HG03439 (cell line): Measurements from ENCODE around the gene POLR3GL.
A peak's percentile ranks its signal among the peaks of the same experiment; 100 is the strongest.
"Not testable (repeated sequence)": the region's sequence is repeated elsewhere in the genome, so short reads cannot be mapped to it uniquely, and the experiment has no call there.

Experiments
- ATAC-seq: cut with Tn5 transposase; IDR thresholded peaks from one replicate; pipeline ENCODE4 v1.9.1; 2021; ENCODE audit warnings: mild to moderate bottlenecking, moderate library complexity; ENCODE audit not compliant: unreplicated experiment

The POLR3GL gene, protein sequence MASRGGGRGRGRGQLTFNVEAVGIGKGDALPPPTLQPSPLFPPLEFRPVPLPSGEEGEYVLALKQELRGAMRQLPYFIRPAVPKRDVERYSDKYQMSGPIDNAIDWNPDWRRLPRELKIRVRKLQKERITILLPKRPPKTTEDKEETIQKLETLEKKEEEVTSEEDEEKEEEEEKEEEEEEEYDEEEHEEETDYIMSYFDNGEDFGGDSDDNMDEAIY

DNA sequence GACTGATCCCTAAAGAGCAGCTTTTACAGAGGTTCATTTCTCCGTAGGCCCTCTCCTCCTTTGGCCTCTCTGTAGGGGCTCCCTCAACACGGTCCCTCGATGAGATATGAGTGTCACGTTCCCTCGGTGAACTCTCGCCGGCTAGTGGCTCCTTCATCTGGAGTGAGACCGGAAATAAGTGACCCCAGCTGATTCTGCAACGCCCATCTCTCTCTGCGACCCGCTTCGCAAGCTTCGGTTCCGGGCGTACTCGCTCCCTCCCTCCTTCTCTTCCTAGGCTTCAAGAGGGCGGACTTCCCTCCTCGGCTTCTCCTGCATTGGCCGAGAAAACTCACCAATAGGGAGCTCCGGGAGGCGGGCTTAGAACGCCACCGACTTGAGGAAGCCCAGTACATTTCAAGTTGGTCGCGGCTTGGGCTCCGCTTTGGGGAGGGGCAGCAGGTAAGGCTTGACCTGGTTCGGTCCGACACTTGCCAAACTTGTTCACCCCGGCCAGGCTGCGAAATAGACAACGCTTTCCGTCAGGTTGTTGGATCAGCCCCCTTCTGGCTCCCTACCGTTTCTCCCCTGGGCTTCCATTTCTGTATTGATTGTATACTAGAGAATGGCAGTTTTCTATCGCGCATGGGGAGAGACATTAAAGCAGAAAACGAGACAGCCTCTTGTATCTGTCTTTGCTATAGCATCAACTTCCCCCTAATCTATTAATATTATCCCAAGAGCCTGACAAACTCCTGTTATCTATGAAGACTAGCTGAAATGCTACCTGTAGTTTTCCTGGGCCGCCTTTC, at the start of gene POLR3GL, which contains the start of gene ANKRD34A:
POLR3GL (plus strand) TSS at position 363 of the 791 bp plus-strand sequence. CDS start 10,176 bp downstream, outside the sequence.
ANKRD34A (minus strand) TSS at position 248 of the 791 bp plus-strand sequence. CDS start 2,816 bp downstream, outside the sequence.
- peak; percentile 92 for ATAC-seq

DNA sequence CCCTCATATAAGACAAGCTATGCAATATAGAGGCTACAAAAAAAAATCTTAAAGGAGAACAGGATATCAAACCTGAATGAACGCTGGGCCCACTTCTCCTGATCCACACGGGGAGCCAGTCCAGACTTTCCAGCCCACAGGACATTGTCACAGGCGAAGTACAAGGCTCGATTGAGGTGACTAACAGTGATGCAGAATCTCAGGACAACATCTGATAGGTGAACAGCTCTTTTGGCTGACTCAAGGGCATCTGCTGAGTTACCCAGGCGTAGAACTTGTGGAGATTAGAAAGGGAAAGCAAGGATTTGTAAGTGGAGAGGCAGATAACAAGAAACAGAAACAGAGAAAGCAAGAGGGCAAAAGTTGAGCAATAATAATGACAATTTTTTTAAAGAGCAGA, 47.7 kb upstream of the POLR3GL start:
- ATAC-seq = no peak

DNA sequence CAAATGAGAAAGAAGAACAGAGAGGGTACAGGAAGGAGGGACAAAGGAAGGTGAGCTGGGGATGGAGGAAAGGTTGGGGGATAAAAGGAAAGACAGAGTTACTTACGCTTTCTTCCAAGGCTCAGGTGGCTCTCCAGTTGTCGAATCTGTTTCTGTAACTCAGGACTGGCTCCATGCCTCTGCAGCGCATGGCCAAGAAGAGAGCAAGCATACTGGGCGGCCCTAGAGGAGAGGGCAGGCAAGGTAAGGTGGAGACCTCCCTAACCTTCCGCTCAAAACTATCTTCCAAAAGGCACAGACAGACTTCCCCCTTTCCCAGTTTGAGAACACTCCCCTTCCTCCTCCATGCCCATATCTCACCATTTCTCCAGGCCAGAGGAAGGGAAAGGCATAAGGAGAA, 46.9 kb upstream of the POLR3GL start:
- no peak for ATAC-seq

DNA sequence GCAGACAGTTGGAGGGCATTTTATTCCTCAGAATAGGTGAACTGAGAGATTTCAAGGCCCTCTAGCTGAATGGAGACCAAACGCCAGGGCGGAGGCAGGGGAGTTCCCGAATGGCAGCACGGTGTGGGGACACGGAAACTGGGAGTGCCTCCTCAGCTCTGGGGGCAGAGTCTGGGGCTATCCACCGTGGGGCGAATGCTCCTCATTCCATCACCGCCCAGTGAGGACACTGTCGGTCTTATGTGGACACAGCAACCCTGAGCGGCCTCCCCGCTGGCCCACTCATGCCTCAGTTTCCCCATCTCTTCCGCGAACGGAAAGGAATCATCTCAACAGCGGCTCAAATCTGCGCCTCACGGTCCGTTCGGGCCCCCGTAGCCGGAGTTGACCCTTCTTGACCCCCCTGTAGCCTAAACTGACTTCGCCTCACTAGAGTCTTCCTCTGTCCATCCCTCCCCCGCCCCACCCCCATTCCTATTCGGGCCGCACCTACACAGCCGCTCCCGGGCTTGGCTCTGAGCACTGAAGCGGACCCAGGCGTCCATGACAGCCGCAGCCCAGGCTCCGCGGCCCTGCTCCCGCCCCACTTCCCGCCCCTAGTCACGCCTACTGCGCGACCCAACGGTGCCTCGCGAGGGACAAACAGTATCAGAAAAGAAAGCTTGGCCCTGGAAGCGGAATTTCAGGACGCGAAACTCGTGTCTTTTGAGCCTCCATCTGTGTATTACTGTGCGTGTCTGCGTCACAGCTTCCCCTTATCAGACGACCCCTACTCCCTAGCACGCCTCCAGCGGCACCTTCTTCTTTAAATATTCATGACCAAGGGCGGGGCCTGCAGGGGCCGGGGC, 46.1 kb upstream of the POLR3GL start, which contains the start of gene PEX11B:
PEX11B (minus strand) TSS at position 574 of the 848 bp plus-strand sequence; CDS start at position 545, 29 bp downstream.
- peak; percentile 85 for ATAC-seq

DNA sequence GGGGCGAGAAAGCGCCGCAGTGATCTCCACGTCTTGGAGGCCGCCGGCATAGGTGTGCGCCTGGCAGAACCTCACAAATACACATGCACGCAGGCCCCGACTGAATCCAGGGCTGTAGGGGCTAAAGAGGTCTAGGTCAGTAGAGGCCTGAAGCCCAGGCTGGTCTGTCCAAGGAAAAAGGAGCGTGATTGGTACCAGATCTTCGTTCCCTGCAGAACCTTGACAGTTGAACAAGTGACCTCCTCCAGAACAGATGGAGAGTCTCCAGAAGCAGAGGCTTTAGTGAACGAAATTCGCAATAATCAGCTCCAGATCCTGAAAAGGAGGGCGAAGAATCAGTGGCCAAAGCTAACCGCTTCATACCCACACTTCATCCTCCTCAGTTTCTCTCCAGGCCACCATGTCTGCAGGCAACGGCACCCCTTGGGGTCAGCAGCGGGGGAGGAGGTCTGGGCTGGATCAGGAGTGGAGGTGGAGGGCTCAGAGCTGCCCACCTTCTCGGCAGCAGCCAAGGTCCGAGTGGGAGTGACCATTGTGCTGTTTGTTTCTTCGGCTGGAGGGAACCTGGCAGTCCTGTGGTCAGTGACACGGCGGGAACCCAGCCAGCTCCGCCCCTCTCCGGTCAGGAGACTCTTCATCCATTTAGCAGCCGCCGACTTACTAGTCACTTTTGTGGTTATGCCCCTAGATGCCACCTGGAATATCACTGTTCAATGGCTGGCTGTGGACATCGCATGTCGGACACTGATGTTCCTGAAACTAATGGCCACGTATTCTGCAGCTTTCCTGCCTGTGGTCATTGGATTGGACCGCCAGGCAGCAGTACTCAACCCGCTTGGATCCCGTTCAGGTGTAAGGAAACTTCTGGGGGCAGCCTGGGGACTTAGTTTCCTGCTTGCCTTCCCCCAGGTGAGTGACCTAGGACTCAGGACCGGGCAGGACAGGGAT, 45.2 kb upstream of the POLR3GL start:
- ATAC-seq = peak; percentile 74

DNA sequence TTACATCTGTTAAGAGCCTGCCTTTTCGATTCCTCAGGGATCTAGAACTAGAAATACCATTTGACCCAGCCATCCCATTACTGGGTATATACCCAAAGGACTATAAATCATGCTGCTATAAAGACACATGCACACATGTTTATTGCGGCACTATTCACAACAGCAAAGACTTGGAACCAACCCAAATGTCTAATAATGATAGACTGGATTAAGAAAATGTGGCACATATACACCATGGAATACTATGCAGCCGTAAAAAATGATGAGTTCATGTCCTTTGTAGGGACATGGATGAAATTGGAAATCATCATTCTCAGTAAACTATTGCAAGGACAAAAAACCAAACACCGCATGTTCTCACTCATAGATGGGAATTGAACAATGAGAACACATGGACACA, 44.2 kb upstream of the POLR3GL start:
- not testable (repeated sequence) for ATAC-seq

DNA sequence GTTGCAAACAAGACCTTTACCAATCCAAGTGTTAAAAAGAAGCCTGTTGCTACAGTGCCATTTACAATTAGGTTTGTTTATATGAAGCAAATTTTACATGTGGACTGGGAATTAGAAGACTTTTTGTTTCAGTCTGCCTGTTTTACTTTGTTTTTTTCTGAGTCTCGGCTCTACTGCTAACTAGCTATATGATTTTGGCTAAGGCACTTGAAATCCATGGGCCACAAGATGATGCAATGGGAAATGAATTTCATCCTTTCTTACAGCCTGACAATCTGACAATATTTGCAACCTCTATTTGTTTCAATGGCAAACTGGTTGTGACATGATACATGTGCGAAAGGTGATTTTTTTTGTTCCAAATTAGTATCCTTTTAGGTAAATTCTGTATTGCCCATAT, 42.2 kb upstream of the POLR3GL start:
- no peak for ATAC-seq

DNA sequence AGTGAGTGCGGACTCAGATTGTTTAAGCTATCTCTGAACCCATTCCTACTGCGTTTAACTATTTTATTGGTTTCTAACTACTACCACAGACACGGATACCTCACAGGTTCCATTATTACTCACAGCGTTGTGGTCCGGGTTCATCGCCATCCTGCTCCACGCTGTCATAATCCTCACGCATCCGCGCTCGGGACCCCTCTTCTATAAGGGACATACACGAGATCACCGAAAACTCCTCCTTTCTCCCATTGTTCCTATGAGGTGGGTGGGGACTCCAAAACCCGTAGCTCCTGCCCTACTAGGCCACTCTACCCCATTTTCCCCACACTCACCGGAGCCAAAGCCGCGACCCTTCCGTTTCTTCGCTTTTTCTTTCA, 37.8 kb upstream of the POLR3GL start:
- ATAC-seq = no peak

DNA sequence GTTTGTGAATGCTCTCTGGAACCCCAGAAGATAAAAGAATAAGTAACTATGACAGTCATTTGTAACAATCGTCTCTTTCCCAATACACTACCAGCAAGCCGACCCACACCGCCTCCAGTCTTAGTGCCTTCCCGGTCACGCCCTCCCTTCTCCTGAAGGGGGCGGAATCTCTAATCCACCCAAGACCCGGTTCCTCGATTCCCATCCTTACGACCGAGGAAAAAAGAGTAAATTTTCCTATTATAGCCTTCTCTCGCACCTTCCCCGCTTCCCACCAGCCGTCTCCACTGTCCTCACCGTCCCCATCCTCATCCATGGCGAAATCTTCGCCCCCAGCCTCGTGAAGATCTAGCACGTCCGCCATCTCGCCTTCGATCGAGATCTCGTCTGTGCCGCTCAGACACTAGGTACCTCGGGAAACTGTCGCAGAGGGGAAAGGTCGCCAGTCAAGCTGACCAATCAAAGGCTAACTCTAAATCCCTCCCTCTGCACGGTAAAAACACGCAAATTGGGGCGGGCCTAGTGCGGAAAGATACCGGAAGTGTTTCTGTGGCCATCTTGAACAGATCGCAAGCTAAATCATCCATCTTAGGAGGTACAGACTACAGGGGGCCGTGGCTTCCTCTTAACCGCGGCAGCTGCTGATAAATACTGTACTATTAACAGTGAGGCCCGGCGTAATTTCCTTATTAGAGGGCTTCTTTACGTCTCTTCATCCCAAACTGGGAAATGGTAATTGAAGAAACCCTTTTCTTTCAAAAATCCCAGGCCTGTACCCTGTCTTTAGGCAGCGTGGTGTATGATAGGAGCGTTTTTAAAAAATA, 37.2 kb upstream of the POLR3GL start, which contains the start of gene RBM8A:
RBM8A (minus strand) TSS at position 422 of the 824 bp plus-strand sequence; CDS start at position 364, 58 bp downstream.
- peak; percentile 93 for ATAC-seq

DNA sequence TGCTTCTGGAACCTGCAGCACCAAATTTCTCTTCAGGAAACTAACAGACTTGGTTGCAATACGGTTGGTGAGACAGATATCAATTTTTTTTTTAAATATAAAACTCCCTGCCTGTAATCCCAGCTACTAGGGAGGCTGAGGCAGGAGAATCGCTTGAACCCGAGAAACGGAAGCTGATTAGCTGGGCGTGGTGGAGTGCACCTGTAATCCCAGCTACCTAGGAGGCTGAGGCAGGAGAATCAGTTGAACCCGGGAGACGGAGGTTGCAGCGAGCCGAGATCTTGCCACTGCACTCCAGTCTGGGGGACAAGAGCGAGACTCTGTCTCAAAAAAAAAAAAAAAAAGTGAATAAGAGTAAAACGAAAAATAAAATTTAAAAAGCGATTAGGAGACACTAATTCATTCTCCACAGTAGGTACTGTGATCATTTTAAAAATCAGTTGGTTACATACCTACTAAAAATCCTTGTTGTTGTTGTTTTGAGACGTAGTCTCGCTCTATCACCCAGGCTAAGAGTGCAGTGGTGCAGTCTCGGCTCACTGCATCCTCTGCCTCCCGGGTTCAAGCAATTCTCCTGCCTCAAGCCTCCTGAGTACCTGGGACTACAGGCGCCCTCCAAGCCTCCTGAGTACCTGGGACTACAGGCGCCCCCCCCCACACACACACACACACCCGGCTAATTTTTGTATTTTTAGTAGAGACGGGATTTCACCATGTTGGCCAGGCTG, 36.4 kb upstream of the POLR3GL start:
- ATAC-seq = no peak

DNA sequence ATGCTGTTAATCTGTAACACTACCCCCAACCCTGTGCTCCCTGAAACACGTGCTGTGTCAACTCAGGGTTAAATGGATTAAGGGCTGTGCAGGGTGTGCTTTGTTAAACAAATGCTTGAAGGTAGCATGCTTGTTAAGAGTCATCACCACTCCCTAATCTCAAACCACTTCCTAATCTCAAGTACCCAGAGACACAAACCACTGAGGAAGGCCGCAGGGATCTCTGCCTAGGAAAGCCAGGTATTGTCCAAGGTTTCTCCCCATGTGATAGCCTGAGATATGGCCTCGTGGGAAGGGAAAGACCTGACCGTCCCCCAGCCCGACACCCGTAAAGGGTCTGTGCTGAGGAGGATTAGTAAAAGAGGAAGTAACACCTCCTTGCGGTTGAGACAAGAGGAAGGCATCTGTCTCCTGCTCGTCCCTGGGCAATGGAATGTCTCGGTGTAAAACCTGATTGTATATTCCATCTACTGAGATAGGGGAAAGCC, 31.9 kb upstream of the POLR3GL start:
- not testable (repeated sequence) for ATAC-seq

DNA sequence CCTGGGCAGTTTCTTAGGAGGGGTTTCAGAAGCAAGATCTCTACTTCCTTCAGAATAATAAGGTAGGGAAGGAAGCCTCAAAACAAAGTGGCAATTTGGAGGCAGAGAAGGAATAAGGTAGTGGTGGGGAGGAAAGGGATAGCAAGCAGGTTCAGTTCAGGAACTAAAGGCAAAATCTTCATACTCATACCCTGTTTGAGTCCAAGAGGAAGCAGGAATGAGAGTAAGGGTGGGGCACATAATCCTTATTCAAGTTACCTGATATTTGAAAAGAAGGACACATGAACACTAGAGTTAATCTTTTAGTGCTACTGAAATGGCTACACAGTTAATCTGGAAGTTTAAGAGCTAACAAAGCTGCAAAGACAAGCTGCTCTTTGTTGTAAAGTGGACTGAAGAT, 28.8 kb upstream of the POLR3GL start:
- ATAC-seq = no peak

DNA sequence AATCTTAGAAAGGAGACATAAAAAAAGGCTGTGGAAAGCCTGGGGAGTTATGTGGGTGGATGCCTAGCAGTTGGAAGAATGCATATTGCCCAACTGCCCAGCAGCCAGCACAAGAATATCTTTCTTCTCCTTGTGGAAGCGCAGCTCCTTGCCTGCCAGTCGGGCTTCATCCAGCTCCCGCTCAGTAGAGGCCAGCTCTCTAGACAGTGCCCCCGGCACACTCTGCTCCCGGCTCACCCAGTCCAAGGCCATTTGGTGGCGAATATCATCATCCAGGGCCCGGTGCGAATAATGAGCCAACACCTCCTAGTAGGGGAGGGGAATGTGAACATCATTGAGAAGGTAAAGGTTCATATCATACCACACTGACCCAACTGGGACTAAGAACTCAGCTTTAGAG, 28.2 kb upstream of the POLR3GL start:
- no peak for ATAC-seq

DNA sequence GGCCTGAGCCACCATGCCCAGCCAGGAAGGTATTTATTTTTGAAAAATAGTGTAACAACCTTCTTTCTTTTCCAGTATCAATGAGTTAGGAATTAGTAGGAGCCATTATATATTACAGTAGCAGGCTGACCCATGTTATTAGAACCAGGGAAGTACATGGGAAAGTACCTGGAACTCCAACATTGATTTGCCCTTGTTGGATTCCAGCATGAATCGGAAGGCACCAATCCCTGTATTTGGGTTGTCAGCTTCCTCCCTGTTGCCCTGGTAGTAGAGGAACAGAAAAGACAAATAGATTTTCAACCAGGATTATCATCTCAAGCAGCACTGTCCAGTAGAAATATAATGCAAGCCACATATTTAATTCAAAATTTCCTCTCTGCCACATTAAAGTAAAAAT, 27.1 kb upstream of the POLR3GL start:
- no peak for ATAC-seq

DNA sequence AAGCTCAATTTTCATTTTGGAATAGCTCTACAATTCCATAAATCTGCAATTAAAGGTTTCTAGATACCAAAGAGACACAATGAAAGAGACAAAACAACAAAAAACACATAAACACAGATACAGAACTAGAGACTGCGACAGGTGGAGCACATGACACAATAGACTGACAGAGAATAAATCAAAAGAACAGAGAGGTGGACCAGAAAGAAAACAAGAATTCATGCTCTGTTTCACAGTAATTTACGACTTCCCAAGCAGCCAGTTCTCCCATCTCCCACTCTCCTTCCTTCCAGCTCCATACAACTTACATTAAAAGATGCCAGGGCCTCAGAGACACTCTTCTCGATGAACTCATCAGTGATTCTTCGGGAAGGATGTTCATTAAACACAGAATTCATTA, 22.1 kb upstream of the POLR3GL start:
- ATAC-seq = no peak

DNA sequence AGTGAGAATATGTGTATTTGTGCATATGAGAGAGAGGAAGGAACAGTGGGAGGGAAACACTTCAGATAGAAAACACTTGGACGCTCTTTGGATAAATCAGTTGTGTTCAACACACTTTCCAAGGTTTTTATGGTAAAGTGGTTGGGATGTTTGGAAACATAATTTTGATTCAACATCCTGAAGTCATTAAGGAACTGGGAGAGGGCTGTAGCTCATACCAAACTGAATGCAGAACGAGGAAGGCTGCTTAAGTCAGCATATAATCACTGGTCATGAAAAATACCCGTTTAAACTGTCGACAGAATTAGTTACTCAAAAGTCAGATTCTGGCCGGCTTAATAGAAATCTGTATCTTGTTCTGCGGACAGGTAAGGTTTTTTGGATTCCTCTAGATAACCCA, 21.6 kb upstream of the POLR3GL start:
- no peak for ATAC-seq

DNA sequence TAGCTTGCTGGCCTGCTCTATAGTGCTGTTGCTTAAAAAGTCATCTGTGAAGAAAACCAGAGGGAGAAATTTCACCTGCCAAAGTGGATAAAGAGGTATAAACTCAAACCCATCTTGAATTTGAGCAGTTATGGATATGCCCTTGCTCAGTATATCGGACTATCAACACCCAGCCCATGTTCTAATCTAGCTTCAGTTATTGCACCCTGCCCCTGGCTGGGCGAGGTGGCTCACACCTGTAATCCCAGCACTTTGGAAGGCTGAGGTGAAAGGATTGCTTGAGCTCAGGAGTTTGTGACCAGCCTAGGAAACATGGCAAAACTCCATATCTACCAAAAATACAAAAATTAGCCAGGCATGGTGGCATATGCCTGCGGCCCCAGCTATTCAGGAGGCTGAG, 20.0 kb upstream of the POLR3GL start:
- ATAC-seq = no peak

DNA sequence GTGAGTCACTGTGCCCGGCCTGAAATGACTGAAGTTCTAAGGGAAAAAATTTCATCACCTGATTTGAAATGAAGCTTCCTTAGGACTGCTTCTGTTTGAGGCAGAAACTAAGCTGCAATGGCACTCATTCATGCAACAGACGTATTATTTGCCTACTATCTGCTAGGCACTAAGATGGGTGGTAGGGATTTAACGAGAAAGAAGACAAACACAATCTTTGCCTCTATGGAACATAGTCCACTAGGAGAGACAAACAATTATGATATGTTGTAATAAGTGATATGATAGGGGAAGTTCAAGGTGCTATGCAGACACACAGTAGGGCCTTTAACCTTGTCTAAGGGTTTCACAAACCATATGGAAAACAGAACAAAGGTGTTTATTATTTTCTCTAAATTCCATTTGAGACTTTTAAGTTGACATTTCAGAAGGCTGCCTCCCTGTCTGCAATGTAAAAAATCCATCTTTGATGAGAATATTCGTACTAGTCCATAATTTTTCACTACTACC, 18.0 kb upstream of the POLR3GL start:
- no peak for ATAC-seq
